NCI-H82 (cell line): ENCODE measurements around the gene IL16.

Experiments used
- DNase-seq: peaks from one replicate; lab custom pipeline; 2025; lab: John Stamatoyannopoulos, UW

Gene IL16

DNA sequence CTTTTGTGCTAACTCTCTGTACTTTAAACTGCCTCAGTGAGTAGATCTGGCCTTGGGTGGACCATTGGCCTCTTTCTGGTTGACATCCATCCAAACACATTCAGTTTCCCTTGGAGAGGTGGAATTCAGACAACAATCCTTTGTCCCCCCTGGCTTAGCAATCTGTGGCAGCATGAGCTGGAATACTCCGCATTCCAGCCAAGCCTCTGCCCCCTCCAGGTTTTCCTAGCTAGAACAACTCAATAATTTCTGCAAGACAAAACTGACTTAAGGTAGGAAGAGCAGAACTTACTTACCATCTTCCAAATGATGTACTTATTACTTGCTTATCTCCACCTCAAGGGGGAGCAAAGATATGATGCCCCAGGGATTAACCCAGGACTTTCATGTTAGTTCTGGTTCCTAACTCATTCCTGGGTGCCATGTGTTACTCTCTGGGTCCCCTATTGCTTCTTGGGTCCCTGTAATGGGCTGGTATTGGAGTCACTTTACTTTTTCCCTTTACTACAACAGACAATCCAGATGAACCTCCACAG, 21.8 kb upstream of the IL16 start:
- DNase-seq: no peak

- DNase-seq: no peak
These were observed 21.2 kb upstream of the IL16 start for GRCh38 chr15:81175496-81175895.

DNA sequence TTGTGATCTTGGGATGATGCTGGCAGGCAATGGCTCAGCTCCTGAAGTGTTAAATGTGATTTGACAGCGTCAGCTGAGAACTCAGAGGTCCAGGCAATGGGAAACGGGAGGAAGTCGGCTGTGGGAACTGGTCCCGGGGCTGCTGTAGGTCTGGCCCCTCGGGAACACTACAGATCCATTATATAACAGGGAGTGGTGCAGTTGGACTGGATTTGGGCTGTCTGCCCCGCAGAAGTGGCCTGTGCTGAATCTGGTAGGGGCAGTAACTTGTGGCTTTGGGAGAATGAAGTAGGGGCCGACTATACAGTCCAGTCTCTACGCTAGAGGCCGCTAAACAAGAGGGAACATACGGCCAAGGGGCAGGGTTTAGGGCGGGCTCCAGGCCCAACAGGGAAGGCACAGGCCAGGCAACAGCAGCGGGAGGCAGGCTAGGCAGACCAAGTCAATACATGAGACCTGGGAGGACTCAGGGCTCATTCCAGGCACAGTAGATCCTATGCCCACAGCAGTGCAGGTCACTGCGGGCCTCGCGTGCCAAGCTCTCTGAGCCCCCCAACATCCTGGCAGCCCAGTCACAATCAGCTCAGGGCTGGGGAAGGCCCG, 20.3 kb upstream of the IL16 start:
- DNase-seq: no peak

- DNase-seq: no peak
These were observed 18.3 kb upstream of the IL16 start for GRCh38 chr15:81178365-81178764.

DNA sequence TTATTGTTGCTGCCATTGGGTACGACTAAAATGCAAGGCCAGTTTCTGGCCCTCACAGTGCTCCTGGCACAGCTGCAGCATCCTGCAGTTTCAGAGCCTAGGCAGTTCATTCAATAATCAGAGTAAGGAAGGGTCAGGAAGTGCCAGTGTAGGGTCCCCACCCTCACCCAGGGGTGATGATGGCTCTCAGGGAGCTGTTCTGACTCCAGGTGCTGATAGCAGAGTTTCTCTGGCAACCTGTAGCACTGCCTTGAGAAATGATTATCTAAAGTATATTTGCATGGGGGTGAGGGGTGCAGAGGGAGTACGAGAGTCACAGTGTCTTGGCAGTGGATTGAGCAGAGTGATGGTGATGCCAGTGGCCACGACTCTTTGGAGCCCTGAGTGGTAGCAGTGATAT, 15.5 kb upstream of the IL16 start:
- no peak for DNase-seq

GRCh38 chr15:81182031-81182755, 14.5 kb upstream of the IL16 start:
- DNase-seq: no peak

- DNase-seq: peak; percentile 16
These were observed 13.8 kb upstream of the IL16 start for GRCh38 chr15:81182756-81183438.

- no peak for DNase-seq
These were observed 13.3 kb upstream of the IL16 start for GRCh38 chr15:81183439-81183775.

- DNase-seq: peak; percentile 12
These were observed 12.5 kb upstream of the IL16 start for GRCh38 chr15:81184188-81184587.

DNA sequence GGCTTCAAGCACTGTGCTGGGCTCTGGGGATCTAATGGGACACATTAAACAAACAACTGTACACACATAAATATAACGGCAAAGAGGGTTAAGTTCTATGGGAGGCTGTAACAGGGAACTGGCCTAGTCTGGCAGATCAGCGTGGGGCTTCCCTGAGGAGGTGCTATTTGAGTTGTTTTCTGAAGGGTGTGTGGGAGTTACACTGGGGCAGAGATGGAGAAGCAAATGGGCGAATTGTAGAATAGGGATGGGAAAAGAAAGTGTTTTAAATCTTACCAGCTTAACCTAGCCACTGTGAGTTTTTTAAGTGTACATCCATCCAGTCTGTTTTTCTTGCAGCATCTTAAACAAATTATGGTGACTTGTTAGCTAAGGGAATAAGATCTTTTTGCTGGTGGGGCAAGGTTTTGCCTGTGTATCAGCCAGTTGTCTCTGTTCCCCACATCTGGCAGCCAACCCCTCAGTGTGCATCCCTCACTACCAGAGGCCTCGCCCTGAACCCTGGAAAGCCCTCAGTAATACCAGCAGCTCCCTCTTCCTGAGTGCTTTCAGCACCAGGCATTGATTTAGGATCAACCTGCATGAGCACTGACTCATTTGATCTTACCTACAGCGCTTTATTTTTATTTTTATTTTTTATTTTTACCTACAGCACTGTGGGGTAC, 10.9 kb upstream of the IL16 start:
- DNase-seq: no peak

DNA sequence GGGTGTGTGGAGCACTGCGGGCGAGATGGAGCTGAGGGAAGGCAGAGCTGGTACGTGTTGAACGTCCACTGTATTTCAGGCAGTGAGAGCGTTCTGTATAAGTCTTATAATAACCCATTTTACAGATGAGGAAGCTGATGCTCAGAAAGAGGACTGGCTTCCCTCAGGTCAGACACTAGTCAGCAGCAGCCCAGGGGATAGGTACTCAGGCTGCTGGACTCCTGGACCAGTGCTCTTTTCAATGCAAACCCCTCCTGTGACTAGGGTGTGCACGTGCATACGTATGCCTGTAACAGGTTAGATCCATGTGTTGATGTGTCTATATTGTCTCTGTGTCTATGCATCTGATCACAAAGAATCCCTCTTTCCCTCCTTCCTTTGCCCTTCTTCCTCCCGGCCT, 8.3 kb upstream of the IL16 start:
- no peak for DNase-seq

GRCh38 chr15:81189583-81190283, 6.9 kb upstream of the IL16 start:
- DNase-seq: no peak

DNA sequence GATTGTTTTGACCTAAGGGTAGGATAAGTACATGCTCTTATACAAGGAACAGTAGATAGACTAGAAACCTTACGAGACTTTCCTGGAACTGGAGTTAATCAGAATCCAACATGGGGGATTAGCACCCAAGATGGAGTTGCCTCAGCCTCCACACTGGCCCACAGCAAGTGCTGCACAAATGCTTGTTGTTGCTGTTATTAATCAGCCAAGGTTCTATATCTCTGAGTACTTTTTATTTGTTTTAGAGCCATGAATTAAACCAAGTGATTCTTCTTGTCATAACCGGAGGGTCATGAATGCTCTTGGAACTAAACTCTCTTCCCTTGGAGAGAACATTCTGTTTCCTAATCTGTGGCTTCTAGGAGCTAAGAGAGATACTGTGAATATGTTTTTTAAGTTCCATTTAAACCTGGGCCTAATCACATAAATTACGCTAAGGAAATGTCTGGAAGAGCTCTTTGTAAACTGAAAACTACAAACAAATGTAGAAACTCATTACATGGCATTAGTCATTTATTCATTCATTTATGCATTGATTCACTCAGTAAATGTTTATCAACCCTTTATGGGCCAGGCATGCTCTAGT, 5.7 kb upstream of the IL16 start:
- DNase-seq: no peak

- no peak for DNase-seq
These were observed 5.0 kb upstream of the IL16 start for GRCh38 chr15:81191701-81192100.

DNA sequence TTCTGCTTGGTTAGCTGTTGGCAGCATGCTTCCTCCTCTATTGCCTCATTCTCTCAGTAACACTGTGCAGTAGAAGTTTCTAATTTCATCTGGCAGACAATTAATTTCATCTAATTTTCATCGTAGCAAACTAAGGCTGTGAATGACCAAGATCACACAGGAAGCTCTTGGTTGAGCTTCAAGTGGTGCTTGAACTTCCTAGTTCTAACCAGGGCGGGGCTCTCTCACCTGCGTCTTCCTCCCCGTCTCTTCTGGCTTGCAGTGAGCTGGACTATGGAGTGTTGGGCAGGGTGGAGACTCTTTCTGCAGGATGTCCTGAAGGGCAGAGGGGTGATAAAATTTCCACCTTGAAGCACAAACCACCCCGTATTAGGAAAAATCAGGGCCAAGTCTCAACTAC, 2.0 kb upstream of the IL16 start:
- DNase-seq: no peak

GRCh38 chr15:81195339-81195864, 1.3 kb upstream of the IL16 start:
- peak; percentile 6 for DNase-seq

- DNase-seq: no peak
These were observed 564 bp downstream of the IL16 start for GRCh38 chr15:81197255-81197630.

GRCh38 chr15:81197688-81198281, 1.1 kb downstream of the IL16 start:
- no peak for DNase-seq

DNA sequence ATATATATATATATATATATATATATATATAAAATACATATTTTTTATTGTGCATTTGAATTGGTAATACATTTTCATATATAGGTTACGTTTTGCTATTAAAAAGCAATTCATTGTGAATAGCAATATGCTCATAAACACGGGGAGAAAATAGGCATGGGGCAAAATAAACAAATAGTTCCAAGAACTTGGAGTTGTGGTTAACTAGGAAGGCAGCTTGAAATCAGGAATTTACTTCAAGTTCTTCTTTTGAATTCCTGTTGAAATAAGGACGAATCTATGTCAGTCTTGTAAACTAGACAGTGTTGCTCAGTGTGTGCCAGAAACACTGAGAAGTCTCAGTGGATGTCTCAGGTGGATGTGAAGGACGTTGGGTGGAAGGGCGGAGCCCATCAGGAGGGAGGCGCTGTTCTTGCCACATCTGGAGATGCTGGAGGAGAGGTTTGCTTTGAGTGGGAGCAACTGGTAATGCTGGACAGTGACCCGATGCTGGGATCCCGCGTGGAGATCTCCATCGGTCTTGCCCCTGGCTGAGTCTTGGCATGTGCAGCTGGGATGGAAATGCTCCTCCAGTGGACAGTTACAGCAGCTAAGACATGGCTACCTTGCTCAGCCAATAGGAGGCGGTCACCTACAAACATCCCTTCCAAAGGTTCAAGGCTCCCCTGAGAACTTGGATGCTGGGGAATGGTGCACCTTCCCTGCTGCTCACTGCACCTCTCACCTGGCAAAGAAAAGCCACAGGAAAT, 2.5 kb downstream of the IL16 start:
- no peak for DNase-seq

DNA sequence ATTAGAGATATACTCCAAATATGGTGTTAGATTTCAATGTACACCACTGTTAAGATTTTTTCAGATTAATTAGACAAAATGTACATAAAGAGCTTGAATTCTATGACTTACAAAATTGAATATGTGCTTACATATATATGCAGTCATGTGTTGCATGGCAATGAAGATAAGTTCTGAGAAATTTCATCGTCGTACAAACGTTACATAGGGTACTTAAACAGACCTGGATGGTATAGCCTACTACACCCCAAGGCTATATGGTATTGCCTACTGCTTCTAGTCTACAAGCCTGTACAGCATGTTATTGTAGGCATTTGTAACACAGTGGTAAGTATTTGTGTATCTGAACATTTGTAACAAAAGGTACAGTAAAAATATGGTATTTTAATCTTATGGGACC, 9.3 kb downstream of the IL16 start:
- no peak for DNase-seq
